ENCODE data around the gene PRR19.

The PRR19 gene

GRCh38 chr19:42348211-42348610 is 46.3 kb downstream of the PRR19 start:
- no peak for DNase-seq (ENCODE audit: low read depth in 2 of 3, low spot score in 1 of 3)

GRCh38 chr19:42349378-42350107 is 47.6 kb downstream of the PRR19 start:
- DNase-seq (ENCODE audit: low read depth in 2 of 3, low spot score in 1 of 3): no peak

- no peak for DNase-seq (ENCODE audit: low read depth in 2 of 3, low spot score in 1 of 3)
Measured at GRCh38 chr19:42350417-42350816, 48.5 kb downstream of the PRR19 start.

GRCh38 chr19:42351079-42351735 is 49.3 kb downstream of the PRR19 start:
- DNase-seq (ENCODE audit: low read depth in 2 of 3, low spot score in 1 of 3): no peak

- no peak for DNase-seq (ENCODE audit: low read depth in 2 of 3, low spot score in 1 of 3)
Measured at GRCh38 chr19:42352301-42353259, 50.6 kb downstream of the PRR19 start.

GRCh38 chr19:42353341-42354015 is 51.5 kb downstream of the PRR19 start:
- DNase-seq (ENCODE audit: low read depth in 2 of 3, low spot score in 1 of 3): no peak

- DNase-seq (ENCODE audit: low read depth in 2 of 3, low spot score in 1 of 3): no peak
Measured at GRCh38 chr19:42355896-42356295, 54.0 kb downstream of the PRR19 start.

GRCh38 chr19:42356686-42357085 is 54.8 kb downstream of the PRR19 start:
- no peak for DNase-seq (ENCODE audit: low read depth in 2 of 3, low spot score in 1 of 3)

GRCh38 chr19:42357290-42357689 is 55.4 kb downstream of the PRR19 start:
- no peak for DNase-seq (ENCODE audit: low read depth in 2 of 3, low spot score in 1 of 3)

Data from stimulated activated CD4-positive, alpha-beta T cell treated with anti-CD3 and anti-CD28 coated beads, Interleukin-12 subunit alpha, Interleukin-12 subunit beta, amount 100 ng/mL, for 48 hours (primary cell).